Limb (tissue), 2 donors: ENCODE data around the gene IGSF21.

Source experiments
- DNase-seq, 2 donors: peaks; one replicate each; pipeline ENCODE4 v3.0.0-alpha.2; 2016; ENCODE audit errors: extremely low spot score in 2 of 2

Gene IGSF21

GRCh38 chr1:18094096-18094495 lies 13.5 kb upstream of the IGSF21 start:
- no peak for DNase-seq

- DNase-seq, result no peak
Measured at GRCh38 chr1:18097206-18097605, 10.4 kb upstream of the IGSF21 start.

- no peak for DNase-seq
Measured at GRCh38 chr1:18099026-18099425, 8.6 kb upstream of the IGSF21 start.

- no peak for DNase-seq
Measured at GRCh38 chr1:18100060-18100459, 7.5 kb upstream of the IGSF21 start.

- peak; percentile 48 to 78 for DNase-seq
Measured at GRCh38 chr1:18100491-18101063, 7.0 kb upstream of the IGSF21 start.

DNA sequence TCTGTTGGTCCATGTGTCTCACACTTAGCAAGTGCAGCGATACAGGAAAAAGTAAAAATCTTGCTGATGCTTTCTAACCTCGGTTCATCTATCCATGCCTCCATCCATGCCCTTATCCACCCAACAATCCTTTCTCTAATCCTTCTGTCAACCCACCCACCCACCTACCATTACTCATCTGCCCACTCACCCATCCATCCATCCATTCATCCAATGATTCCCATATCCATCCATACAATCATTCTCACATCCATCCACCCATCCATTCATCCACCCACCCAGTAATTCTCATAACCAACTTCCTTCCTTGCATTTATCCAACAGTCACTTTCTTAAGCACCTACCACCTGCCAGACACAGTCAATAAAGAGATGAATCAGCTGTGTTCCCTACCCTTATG lies 6.1 kb upstream of the IGSF21 start:
- DNase-seq, result no peak

- DNase-seq, result no peak
Measured at GRCh38 chr1:18103788-18104421, 3.7 kb upstream of the IGSF21 start.

GRCh38 chr1:18104546-18105100 lies 3.0 kb upstream of the IGSF21 start:
- DNase-seq, result no peak

DNA sequence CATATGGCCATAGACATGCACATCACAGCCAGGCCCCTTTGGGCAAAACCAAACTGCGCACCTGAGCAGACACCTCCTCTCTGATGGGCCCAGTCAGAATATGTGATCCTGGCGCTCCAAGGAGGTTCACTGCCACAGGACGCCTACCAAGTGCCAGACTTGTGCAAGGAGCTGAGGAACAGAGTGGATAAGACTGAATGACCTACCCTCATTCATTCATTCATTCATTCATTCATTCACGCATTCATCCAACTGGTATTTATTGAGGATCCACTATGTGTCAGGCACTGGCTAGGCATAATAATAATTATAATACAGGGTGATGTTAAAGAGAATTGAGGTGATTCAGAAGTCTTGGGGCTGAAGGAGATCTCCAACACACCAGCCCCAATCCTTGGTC lies 2.4 kb upstream of the IGSF21 start:
- DNase-seq, result no peak

DNA sequence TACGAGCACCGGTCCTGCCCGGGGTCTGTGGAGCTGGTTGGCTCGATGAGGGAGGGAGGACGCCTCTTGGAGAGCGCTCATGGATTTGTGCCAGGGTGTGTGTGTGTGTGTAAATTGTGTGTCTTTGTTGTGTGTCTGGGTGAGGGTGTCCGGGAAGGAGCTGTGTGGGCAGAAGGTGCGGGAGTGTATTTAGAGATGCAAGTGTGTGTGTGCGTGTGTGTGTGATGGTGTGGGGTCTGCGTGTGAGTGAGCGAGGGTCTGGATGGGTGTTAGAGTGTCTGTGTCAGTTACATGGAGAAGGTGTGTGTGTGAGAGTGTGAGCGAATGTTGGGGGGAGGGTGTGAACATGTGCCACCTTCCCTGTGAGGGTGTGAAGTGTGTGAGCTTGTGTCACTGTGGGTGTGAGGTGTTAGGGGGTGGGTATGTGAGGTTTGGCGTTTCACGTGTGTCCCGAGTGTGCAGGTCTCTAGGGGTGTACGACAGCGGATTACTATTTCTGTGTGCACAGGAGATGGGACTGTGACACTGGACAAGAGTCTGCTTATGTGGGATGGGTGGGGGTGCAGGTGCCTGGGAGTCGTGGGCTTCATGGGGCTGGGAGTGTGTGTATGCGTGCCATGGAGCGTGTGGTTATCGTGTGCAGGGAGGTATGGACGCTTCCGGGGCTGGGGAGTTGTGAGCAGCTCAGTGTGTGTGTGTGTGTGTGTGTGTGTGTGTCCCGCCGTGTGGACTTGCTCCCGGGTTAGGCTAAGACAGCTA lies 880 bp downstream of the IGSF21 start:
- DNase-seq, result no peak

DNA sequence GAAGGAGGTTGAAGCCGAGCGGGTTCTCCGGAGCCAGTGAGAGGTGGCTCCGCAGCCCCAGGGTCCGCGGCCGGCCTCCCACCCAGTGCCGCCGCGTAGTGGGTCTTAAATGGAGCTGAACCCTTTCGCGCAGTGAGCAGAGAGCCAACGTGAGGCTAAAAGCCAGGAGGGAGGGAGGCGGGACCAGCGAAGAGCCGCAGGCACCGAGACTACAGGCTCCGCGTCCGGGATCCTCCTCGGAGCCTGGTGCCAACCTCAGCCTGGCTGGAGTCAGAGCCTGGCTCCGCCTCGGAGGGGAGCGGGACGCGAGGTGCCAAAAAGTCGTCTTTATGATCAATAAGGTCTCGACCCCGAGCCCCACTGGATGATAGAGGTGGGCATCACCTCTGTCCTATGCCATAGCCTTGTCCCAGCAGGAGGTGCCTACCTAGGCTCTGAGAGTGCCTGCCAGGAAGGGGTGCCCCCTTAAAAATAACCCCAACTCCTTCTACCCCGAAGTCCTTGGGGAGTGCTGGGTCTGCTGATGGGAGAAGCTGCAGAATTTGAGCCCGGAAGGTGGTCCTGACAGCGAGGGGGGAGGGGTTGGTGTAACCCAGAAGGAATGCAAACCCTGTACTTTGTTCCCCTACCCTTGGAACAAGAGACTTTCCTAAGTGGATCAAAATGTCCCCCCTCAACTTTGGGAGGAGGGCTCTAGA lies 1.6 kb downstream of the IGSF21 start:
- DNase-seq, result peak in 1 of 2 donors; percentile 41

DNA sequence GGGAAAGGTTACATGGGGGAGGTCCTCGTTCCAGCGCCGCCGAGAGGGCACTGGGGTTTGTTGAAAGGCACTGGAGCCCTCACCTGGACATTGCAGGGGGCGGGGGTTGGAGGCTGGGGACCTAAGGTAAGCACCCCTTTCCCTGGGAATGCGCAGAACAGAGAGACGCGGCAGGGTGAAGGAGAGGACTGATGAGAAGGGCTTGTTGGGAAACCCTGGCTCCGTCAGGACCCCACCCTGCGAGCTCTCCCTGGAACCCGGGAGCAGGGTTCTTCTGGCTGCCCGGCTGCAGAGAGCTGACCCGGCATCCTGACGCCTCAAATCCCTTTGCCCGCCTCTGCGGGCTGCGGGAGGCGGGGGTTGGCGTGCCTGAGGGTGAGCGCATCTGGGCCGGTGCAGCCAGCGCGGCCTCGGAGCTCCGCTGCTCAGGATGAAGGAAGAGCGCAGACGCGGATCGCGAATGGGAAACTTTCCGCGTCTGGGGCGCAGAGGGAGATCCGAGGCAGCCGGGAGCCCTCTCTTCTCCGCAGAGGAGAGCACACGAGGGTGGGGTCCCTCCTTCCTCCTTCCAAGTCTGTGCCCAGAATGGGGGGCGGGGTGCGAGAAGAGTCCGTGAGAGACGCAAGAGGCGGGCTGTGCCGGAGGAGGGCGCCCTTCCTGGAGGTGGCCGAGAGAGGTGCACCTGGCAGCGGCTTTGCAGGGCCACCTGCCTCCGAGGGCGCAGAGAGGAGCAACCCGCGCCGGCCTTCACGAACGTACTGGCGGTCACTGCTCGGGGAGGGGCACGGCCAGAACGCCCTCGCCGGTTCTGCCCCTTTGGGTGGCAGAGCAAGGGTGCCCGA lies 2.4 kb downstream of the IGSF21 start:
- peak in 1 of 2 donors; percentile 57 for DNase-seq

GRCh38 chr1:18110598-18110939 lies 3.0 kb downstream of the IGSF21 start:
- no peak for DNase-seq

GRCh38 chr1:18110968-18111367 lies 3.4 kb downstream of the IGSF21 start:
- DNase-seq, result peak in 1 of 2 donors; percentile 40

DNA sequence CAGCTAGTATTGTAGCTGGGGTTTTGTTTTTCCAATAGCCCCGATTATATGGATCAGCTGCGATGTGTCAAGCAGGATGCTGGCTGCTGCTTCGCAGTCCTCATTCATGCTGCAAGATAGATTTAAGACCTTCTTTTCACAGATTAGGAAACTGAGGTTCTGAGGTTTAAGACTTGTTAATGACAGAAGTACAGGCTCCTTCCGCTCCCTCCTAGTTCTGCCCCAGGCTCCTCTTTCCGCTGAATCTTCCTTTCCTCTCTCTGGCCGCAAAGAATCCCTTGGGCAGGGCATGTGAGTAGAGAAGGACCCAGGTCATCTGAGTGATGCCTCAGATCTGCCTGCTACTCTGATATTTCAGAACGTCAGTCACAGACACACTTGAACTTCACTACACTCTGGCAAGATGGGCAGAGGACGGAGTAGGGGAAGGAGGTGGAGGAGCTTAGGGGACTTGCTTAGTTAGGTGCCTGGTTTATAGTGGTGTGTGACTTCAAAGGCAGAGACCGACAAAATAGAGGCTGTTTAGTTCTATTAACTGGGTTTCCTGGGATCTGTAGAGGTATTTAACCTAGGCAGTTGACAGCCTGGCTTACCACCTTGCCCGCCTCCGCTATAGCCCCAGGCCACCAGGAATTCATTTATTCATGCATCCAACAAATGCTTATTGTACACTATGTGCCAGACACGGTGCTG lies 4.2 kb downstream of the IGSF21 start:
- no peak for DNase-seq

DNA sequence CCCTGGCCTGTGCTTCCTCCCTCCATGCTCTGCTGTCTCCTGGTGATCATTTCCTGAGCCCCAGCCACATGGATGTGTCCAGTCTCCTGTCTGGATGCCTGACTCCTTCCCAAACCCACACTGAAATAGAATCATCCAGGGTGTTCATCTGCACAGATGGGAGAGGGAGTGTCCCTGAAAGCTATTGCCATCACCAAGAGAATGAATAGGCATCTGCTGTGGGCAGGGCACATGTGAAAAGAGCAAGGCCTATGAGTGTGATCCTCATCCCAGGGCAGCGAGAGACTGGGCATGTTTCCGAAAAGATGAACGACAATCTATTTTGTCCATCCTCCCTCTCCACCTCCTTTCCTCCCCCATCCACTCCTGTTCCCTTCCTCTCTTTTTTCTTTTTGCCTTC lies 5.0 kb downstream of the IGSF21 start:
- no peak for DNase-seq

GRCh38 chr1:18114726-18115410 lies 7.3 kb downstream of the IGSF21 start:
- DNase-seq, result no peak

- no peak for DNase-seq
Measured at GRCh38 chr1:18116777-18117176, 9.2 kb downstream of the IGSF21 start.

DNA sequence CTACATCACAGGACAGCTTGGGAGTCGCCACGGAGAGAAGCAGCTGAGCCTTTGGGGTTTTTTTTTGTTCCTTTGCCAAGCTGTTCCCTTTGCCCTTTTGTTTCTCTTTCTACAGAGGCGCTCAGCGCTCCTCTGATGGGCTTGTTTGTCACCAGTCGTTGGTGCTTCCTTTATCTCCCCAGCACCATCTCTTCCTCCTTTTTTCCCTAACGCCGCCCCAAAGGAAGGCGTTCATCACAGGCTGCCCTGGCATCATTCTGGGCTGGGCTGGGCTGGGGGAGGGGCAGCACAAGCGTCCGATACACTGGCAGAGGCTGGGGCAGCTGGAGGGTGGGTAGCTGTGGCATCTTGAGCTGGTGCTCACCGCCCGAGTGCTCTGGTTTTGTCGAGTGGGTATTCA lies 10.5 kb downstream of the IGSF21 start:
- no peak for DNase-seq

DNA sequence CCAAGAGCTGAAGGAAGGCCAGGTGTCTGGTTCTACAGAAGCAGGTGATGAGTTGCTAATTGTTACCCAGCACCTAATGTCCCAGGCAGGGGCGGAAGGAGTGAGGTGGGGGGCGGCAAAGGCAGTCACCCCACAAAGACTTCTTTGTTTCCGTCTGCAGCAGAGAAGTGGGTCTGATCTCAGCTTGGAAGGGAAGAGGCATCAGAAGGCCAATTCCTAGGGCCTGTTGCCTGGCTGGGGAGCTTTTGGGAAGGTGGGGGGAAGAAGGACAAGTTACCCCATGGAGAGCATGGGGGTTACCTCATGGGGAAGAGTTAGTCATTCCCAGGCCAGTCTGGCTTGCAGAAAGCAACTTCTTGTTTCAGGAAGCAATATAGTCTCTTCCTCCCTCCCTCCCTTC lies 10.9 kb downstream of the IGSF21 start:
- no peak for DNase-seq
